ENCODE measurements around the gene C4orf33. TPM values are rescaled to one million over a fixed set of nuclear protein-coding genes. Genes with fewer than 3 reads are reported as not detected.
"Not testable (repeated sequence)": the region's sequence is repeated elsewhere in the genome, so short reads cannot be mapped to it uniquely, and the experiment has no call there.

C4orf33 gene
- total and polyA plus RNA-seq, 2 experiments from 2014 or later: 7.7 to 15.6 TPM

- H3K9me3 ChIP-seq (ENCODE audit: low read depth): peaks cover 23% of the 10 kb centered on the region
- no peak for DNase-seq (ENCODE audit: low spot score)
Measured at GRCh38 chr4:129064717-129065116, 31.2 kb upstream of the C4orf33 start.

DNA sequence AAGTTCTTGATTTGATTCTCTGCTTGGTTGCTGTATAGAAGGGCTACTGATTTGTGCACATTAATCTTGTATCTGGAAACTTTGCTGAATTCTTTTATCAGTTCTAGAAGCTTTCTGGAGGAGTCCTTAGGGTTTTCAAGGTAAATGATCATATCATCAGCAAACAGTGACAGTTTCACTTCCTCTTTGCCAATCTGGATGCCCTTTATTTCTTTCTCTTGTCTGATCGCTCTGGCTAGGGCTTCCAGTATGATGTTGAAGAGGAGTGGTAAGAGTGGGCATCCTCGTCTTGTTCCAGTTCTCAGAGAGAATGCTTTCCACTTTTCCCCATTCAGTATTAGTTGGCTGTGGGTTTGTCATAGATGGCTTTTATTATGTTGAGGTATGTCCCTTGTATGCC, 26.4 kb upstream of the C4orf33 start:
- H2AFZ ChIP-seq; H3K4me3 ChIP-seq; H3K9me3 ChIP-seq (ENCODE audit: low read depth); H3K4me1 ChIP-seq (ENCODE audit: insufficient read depth); H3K79me2 ChIP-seq; H4K20me1 ChIP-seq (ENCODE audit: insufficient read depth, poor library complexity, severe bottlenecking); H3K27ac ChIP-seq; H3K36me3 ChIP-seq (replicated peaks; ENCODE audit: insufficient read depth, low read depth); H3K4me2 ChIP-seq; H3K9me2 ChIP-seq (replicated peaks; ENCODE audit: insufficient read depth); DNase-seq (ENCODE audit: low spot score); H3K27me3 ChIP-seq: not testable (repeated sequence)
- WGBS (ENCODE audit: low lambda C conversion rate, missing lambda C conversion rate): 100% methylated on average over 2 of the region's 2 CpGs

More at GRCh38 chr4:129064717-129065116, 31.2 kb upstream of the C4orf33 start:
- Histone ChIP-seq H3K4me2 (no peak overlapping the region), H3K27ac (no peak overlapping the region), H3K4me3 (no peak overlapping the region), H3K9me2 (replicated peaks; ENCODE audit: insufficient read depth) (no peaks in the 10 kb centered on the region), H3K27me3 (no peaks in the 10 kb centered on the region), H3K79me2 (no peaks in the 10 kb centered on the region), H4K20me1 (ENCODE audit: insufficient read depth, poor library complexity, severe bottlenecking) (no peaks in the 10 kb centered on the region), H3K4me1 (ENCODE audit: insufficient read depth) (no peaks in the 10 kb centered on the region), H2AFZ (no peak overlapping the region), H3K36me3 (replicated peaks; ENCODE audit: insufficient read depth, low read depth) (no peaks in the 10 kb centered on the region)
- TF ChIP-seq EZH2phosphoT487 (IDR thresholded peaks at IDR 0.05; ENCODE audit: low read depth, severe bottlenecking, unreplicated experiment) (no peak), EZH2 (IDR thresholded peaks at IDR 0.05; ENCODE audit: borderline replicate concordance) (no peak)
- TF ChIP-seq, protein P1, sequence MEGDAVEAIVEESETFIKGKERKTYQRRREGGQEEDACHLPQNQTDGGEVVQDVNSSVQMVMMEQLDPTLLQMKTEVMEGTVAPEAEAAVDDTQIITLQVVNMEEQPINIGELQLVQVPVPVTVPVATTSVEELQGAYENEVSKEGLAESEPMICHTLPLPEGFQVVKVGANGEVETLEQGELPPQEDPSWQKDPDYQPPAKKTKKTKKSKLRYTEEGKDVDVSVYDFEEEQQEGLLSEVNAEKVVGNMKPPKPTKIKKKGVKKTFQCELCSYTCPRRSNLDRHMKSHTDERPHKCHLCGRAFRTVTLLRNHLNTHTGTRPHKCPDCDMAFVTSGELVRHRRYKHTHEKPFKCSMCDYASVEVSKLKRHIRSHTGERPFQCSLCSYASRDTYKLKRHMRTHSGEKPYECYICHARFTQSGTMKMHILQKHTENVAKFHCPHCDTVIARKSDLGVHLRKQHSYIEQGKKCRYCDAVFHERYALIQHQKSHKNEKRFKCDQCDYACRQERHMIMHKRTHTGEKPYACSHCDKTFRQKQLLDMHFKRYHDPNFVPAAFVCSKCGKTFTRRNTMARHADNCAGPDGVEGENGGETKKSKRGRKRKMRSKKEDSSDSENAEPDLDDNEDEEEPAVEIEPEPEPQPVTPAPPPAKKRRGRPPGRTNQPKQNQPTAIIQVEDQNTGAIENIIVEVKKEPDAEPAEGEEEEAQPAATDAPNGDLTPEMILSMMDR (IDR thresholded peaks at IDR 0.05; ENCODE audit: poor library complexity): no peak

- Histone ChIP-seq H3K27me3 (no peaks in the 10 kb centered on the region), H2AFZ (no peak overlapping the region), H3K9me3 (ENCODE audit: low read depth) (no peaks in the 10 kb centered on the region), H3K9me2 (replicated peaks; ENCODE audit: insufficient read depth) (no peaks in the 10 kb centered on the region), H3K36me3 (replicated peaks; ENCODE audit: insufficient read depth, low read depth) (no peaks in the 10 kb centered on the region), H3K4me1 (ENCODE audit: insufficient read depth) (no peaks in the 10 kb centered on the region), H3K4me3 (no peak overlapping the region), H3K27ac (no peak overlapping the region), H3K4me2 (no peak overlapping the region), H4K20me1 (ENCODE audit: insufficient read depth, poor library complexity, severe bottlenecking) (no peaks in the 10 kb centered on the region), H3K79me2 (peaks cover 2% of the 10 kb centered on the region)
- no peak for DNase-seq (ENCODE audit: low spot score)
- TF ChIP-seq EZH2phosphoT487 (IDR thresholded peaks at IDR 0.05; ENCODE audit: low read depth, severe bottlenecking, unreplicated experiment) (no peak), EZH2 (IDR thresholded peaks at IDR 0.05; ENCODE audit: borderline replicate concordance) (no peak)
- TF ChIP-seq, protein P1 (IDR thresholded peaks at IDR 0.05; ENCODE audit: poor library complexity): no peak
Measured at GRCh38 chr4:129077326-129077725, 18.6 kb upstream of the C4orf33 start.

DNA sequence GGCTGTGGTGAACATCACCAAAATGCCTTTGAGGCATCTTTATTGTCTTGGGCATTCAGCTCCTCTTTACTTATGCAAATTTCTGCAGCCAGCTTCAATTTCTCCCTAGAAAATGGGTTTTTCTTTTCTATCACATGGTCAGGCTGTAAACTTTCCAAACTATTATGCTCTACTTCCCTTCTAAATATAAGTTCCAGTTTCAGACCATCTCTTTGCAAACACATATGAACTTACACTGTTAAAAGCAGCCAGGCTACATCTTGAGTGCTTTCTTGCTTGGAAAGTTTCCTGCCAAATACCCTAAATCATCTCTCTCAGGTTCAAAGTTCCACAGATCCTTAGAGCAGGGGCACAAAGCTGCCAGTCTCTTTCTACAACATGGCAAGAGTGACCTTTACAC, 15.8 kb upstream of the C4orf33 start:
- no peak overlapping the region for H2AFZ ChIP-seq
- TF ChIP-seq EZH2 (IDR thresholded peaks at IDR 0.05; ENCODE audit: borderline replicate concordance): no peak
- TF ChIP-seq, protein P1 (IDR thresholded peaks at IDR 0.05; ENCODE audit: poor library complexity): no peak
- no peak for TF ChIP-seq EZH2phosphoT487 (IDR thresholded peaks at IDR 0.05; ENCODE audit: low read depth, severe bottlenecking, unreplicated experiment)
- H4K20me1 ChIP-seq (ENCODE audit: insufficient read depth, poor library complexity, severe bottlenecking): no peaks in the 10 kb centered on the region
- H3K27ac ChIP-seq: no peak overlapping the region
- no peak overlapping the region for H3K4me3 ChIP-seq
- H3K4me1 ChIP-seq (ENCODE audit: insufficient read depth): no peaks in the 10 kb centered on the region
- H3K4me2 ChIP-seq: no peak overlapping the region
- no peaks in the 10 kb centered on the region for H3K9me2 ChIP-seq (replicated peaks; ENCODE audit: insufficient read depth)
- peaks cover 26% of the 10 kb centered on the region for H3K79me2 ChIP-seq
- H3K27me3 ChIP-seq: no peaks in the 10 kb centered on the region
- H3K36me3 ChIP-seq (replicated peaks; ENCODE audit: insufficient read depth, low read depth): no peaks in the 10 kb centered on the region
- no peak for DNase-seq (ENCODE audit: low spot score)
- no peaks in the 10 kb centered on the region for H3K9me3 ChIP-seq (ENCODE audit: low read depth)

Measured in hepatocyte (in vitro differentiated cells).